G401.6 (cell line): ENCODE measurements around the gene RAPSN.

Source experiments
- FAIRE-seq: peaks from 2 replicates; lab custom pipeline; 2012; peaks lifted over from hg19 to GRCh38; lab: Jason Lieb, UNC

RAPSN gene

GRCh38 chr11:47433157-47433556 lies 15.8 kb downstream of the RAPSN start:
- FAIRE-seq, result no peak

GRCh38 chr11:47431356-47432083 lies 17.4 kb downstream of the RAPSN start:
- FAIRE-seq, result no peak

GRCh38 chr11:47430524-47430923 lies 18.4 kb downstream of the RAPSN start:
- FAIRE-seq, result no peak

GRCh38 chr11:47426062-47426956 lies 22.6 kb downstream of the RAPSN start, which contains the start of gene PSMC3:
Gene PSMC3, minus strand, starts transcription at chr11:47426439. Its CDS starts 160 bp downstream, at chr11:47426279.
- FAIRE-seq, result peak; percentile 98

GRCh38 chr11:47425611-47426010 lies 23.3 kb downstream of the RAPSN start:
- FAIRE-seq, result no peak

GRCh38 chr11:47418454-47419259 lies 30.3 kb downstream of the RAPSN start:
- FAIRE-seq, result no peak

- FAIRE-seq, result no peak
Measured at GRCh38 chr11:47417712-47418111, 31.2 kb downstream of the RAPSN start.

GRCh38 chr11:47415949-47416472 lies 32.9 kb downstream of the RAPSN start:
- peak; percentile 88 for FAIRE-seq

GRCh38 chr11:47415091-47415854 lies 33.7 kb downstream of the RAPSN start:
- no peak for FAIRE-seq

- no peak for FAIRE-seq
Measured at GRCh38 chr11:47414685-47415070, 34.3 kb downstream of the RAPSN start.

- FAIRE-seq, result no peak
Measured at GRCh38 chr11:47413908-47414684, 34.8 kb downstream of the RAPSN start.

GRCh38 chr11:47413351-47413750 lies 35.6 kb downstream of the RAPSN start:
- no peak for FAIRE-seq

- no peak for FAIRE-seq
Measured at GRCh38 chr11:47411884-47412746, 36.8 kb downstream of the RAPSN start.

GRCh38 chr11:47410370-47411264 lies 38.3 kb downstream of the RAPSN start:
- FAIRE-seq, result no peak

- FAIRE-seq, result no peak
Measured at GRCh38 chr11:47409440-47410369, 39.2 kb downstream of the RAPSN start.

GRCh38 chr11:47408598-47409439 lies 40.1 kb downstream of the RAPSN start:
- no peak for FAIRE-seq
